KMS-11 (cell line): Measurements from ENCODE around the gene NGEF.

Experiments
- H2AFZ ChIP-seq: fragments of 200-600 bp; sonication (generic); 2 replicates; pipeline ENCODE4 v1.6.1; 2016; ENCODE audit warnings: antibody characterized with exemption, mixed run types, low read depth
- H3K27ac ChIP-seq: fragments of 200-600 bp; sonication (generic); 2 replicates; pipeline ENCODE4 v1.6.1; 2016; ENCODE audit warnings: mild to moderate bottlenecking, mixed run types
- H3K27me3 ChIP-seq: fragments of 200-600 bp; sonication (generic); 2 replicates; pipeline ENCODE4 v1.6.1; 2017; ENCODE audit warnings: mild to moderate bottlenecking, low read depth, mixed run types, moderate library complexity; ENCODE audit not compliant: insufficient read depth
- H3K36me3 ChIP-seq: fragments of 200-600 bp; sonication (generic); 2 replicates; pipeline ENCODE4 v1.6.1; 2017; ENCODE audit warnings: mild to moderate bottlenecking, mixed run types; ENCODE audit not compliant: insufficient read depth
- H3K4me1 ChIP-seq: fragments of 200-600 bp; sonication (generic); 2 replicates; pipeline ENCODE4 v1.6.1; 2016; ENCODE audit warnings: mild to moderate bottlenecking, low read depth, mixed run types; ENCODE audit not compliant: poor library complexity, severe bottlenecking
- H3K4me2 ChIP-seq: fragments of 200-600 bp; sonication (generic); 2 replicates; pipeline ENCODE4 v1.7.0; 2016; ENCODE audit warnings: mild to moderate bottlenecking, mixed run types
- H3K4me3 ChIP-seq: fragments of 200-600 bp; sonication (generic); IDR thresholded peaks from 2 replicates; pipeline ENCODE4 v1.6.1; 2017; ENCODE audit warnings: low read depth, low read length, mixed read lengths; ENCODE audit not compliant: insufficient read depth
- H3K79me2 ChIP-seq: fragments of 200-600 bp; sonication (generic); 2 replicates; pipeline ENCODE4 v1.6.1; 2016; ENCODE audit warnings: low read depth, mixed run types; ENCODE audit not compliant: insufficient read depth
- H3K9ac ChIP-seq: fragments of 200-600 bp; sonication (generic); 2 replicates; pipeline ENCODE4 v1.6.1; 2016; ENCODE audit warnings: mild to moderate bottlenecking, mixed run types
- H4K20me1 ChIP-seq: fragments of 200-600 bp; sonication (generic); 2 replicates; pipeline ENCODE4 v1.6.1; 2016; ENCODE audit warnings: mild to moderate bottlenecking, mixed run types; ENCODE audit not compliant: insufficient read depth
- CTCF ChIP-seq: fragments of 200-600 bp; sonication (generic); conservative IDR thresholded peaks from 2 replicates; pipeline ENCODE4 v1.6.1; 2017; ENCODE audit warnings: low read depth, mild to moderate bottlenecking, antibody characterized with exemption, low read length, moderate library complexity, mixed read lengths

The NGEF gene

GRCh38 chr2:232950751-232951150 lies 62.3 kb downstream of the NGEF start:
- Histone ChIP-seq H3K79me2 (no peaks in the 10 kb centered on the region), H2AFZ (no peak overlapping the region), H3K4me2 (no peak overlapping the region), H3K4me3 (no peak overlapping the region), H4K20me1 (no peaks in the 10 kb centered on the region), H3K36me3 (no peaks in the 10 kb centered on the region), H3K27ac (no peak overlapping the region), H3K4me1 (no peaks in the 10 kb centered on the region), H3K9ac (no peak overlapping the region), H3K27me3 (no peaks in the 10 kb centered on the region)
- TF ChIP-seq CTCF: no peak

- H3K27ac ChIP-seq: no peak overlapping the region
- H3K36me3 ChIP-seq: no peaks in the 10 kb centered on the region
- no peaks in the 10 kb centered on the region for H3K4me1 ChIP-seq
- H3K4me3 ChIP-seq: no peak overlapping the region
- no peak for TF ChIP-seq CTCF
- H2AFZ ChIP-seq: no peak overlapping the region
- H3K27me3 ChIP-seq: no peaks in the 10 kb centered on the region
- H4K20me1 ChIP-seq: no peaks in the 10 kb centered on the region
- no peak overlapping the region for H3K9ac ChIP-seq
- no peaks in the 10 kb centered on the region for H3K79me2 ChIP-seq
- no peak overlapping the region for H3K4me2 ChIP-seq
Observed at GRCh38 chr2:232949016-232949415, 64.0 kb downstream of the NGEF start.

GRCh38 chr2:232942831-232943230 lies 70.2 kb downstream of the NGEF start:
- no peak for TF ChIP-seq CTCF
- H2AFZ ChIP-seq: no peak overlapping the region
- H3K27ac ChIP-seq: no peak overlapping the region
- H4K20me1 ChIP-seq: no peaks in the 10 kb centered on the region
- no peak overlapping the region for H3K4me3 ChIP-seq
- no peaks in the 10 kb centered on the region for H3K36me3 ChIP-seq
- H3K79me2 ChIP-seq: no peaks in the 10 kb centered on the region
- no peaks in the 10 kb centered on the region for H3K4me1 ChIP-seq
- no peak overlapping the region for H3K4me2 ChIP-seq
- no peak overlapping the region for H3K9ac ChIP-seq
- no peaks in the 10 kb centered on the region for H3K27me3 ChIP-seq

DNA sequence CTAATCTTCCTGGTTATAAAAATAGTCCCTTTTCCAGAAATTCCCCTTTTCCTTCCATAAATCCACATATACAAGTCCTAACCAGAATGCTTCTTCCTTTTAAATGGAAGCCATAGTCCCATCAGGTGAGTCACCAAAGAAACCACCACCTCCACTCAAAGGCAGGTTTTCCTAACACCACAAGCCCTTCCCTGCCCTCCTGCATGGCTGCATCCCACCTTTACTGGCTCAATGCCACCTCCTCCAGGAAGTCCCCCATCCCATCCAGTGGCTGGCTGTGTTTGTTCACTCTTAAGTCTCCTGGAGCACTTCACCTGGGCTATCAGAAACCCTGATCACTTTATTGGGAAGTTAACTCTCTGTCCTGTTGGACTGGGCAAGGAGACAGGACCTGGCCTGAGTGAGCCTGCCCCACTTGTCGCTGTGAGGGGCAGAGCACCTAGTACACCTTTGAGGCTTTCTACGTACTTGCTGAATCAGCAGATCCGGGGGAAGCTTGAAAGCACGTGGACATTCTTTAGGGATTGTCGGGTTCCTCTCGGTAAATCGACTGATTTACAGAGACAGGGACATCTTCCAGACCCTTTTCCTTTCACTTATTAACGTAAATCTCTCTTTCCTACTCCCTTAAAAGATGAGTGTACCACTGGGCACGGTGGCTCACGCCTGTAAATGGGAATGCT lies 71.0 kb downstream of the NGEF start:
- Histone ChIP-seq H3K79me2 (no peaks in the 10 kb centered on the region), H3K9ac (no peak overlapping the region), H3K4me3 (no peak overlapping the region), H3K4me2 (no peak overlapping the region), H3K27ac (no peak overlapping the region), H3K27me3 (no peaks in the 10 kb centered on the region), H4K20me1 (no peaks in the 10 kb centered on the region), H3K4me1 (no peaks in the 10 kb centered on the region), H2AFZ (no peak overlapping the region), H3K36me3 (no peaks in the 10 kb centered on the region)
- no peak for TF ChIP-seq CTCF
